K562 (cell line): Measurements from ENCODE around the gene S100P. TPM values are rescaled to one million over a fixed set of nuclear protein-coding genes. Genes with fewer than 3 reads are reported as not detected.

Experiments
- BCL6 ChIP-seq: fragments of 250-450 bp; sonication (Bioruptor Pico); IDR thresholded peaks from 2 replicates; pipeline ENCODE4 v1.4.0; 2020
- DNMT1 ChIP-seq: fragments of 450-650 bp; IDR thresholded peaks from 2 replicates; pipeline ENCODE4 v1.6.1; 2016; ENCODE audit warnings: antibody characterized with exemption, mild to moderate bottlenecking
- ERF ChIP-seq: fragments of 450-650 bp; formaldehyde crosslinking; IDR thresholded peaks from 2 replicates; pipeline ENCODE4 v1.4.0; 2020; ENCODE audit warnings: mild to moderate bottlenecking, mixed read lengths
- POLR2B ChIP-seq: fragments of 450-650 bp; IDR thresholded peaks from 2 replicates; pipeline ENCODE4 v1.6.1; 2018; ENCODE audit warnings: low read depth; ENCODE audit not compliant: partially characterized antibody
- SMAD3 ChIP-seq: fragments of 450-650 bp; formaldehyde crosslinking; conservative IDR thresholded peaks from 2 replicates; pipeline ENCODE4 v1.4.0; 2020; ENCODE audit warnings: mild to moderate bottlenecking
- STAG1 ChIP-seq: sonication (generic); formaldehyde crosslinking; IDR thresholded peaks from 2 replicates; pipeline ENCODE4 v1.5.0; 2020; ENCODE audit warnings: missing genetic modification reagents, borderline replicate concordance
- U2AF1 ChIP-seq: fragments of 200-400 bp; formaldehyde crosslinking; optimal IDR thresholded peaks from 2 replicates; pipeline ENCODE3; 2017; ENCODE audit warnings: mild to moderate bottlenecking, low read depth, low read length, moderate library complexity
- ZNF263 ChIP-seq: sonication (generic); formaldehyde crosslinking; IDR thresholded peaks from 2 replicates; pipeline ENCODE4 v1.8.0; 2022; ENCODE audit warnings: mild to moderate bottlenecking, missing genetic modification reagents, borderline replicate concordance
- ZNF76 ChIP-seq: fragments of 250-450 bp; sonication (Bioruptor Pico); IDR thresholded peaks from 2 replicates; pipeline ENCODE4 v1.4.0; 2020; ENCODE audit warnings: mild to moderate bottlenecking, moderate library complexity, borderline replicate concordance
- polyA plus RNA-seq, 8 experiments: library from polyadenylated mRNA; depleted of rRNA in 4 of 8; stranded (reverse) in 5 of 8; unstranded in 3 of 8; fragments of >200 nt; fragmentation: Nextera tagmentation in 2 of 8; fragmentation: Illumina TruSeq in 1 of 8; extraction: Ambion mirVana in 2 of 8; extraction: Trizol in 1 of 8; gene quantifications; 2 replicates each; pipeline versions ENCODE4 v1.2.1 to v1.2.3, GENCODE V29; 2011 to 2014; ENCODE audit warnings: inconsistent platforms in 1 of 8, missing spikeins in 1 of 8
- total RNA-seq, 7 experiments: library from RNA; depleted of rRNA in 6 of 7; stranded (reverse); fragments of >200 nt in 6 of 7; fragmentation: Illumina TruSeq in 2 of 7; extraction: Trizol in 2 of 7; gene quantifications; 2 replicates each; pipeline versions ENCODE4 v1.2.1 to v1.2.3, GENCODE V29; 2011 to 2021; ENCODE audit warnings: low replicate concordance in 1 of 7
- TF ChIP-seq, protein P1 (sequence below): fragments of 250-450 bp; sonication (Bioruptor Pico); IDR thresholded peaks from 2 replicates; pipeline ENCODE4 v1.9.0; 2021; ENCODE audit warnings: mild to moderate bottlenecking, inconsistent platforms
- TF ChIP-seq, protein P2 (sequence below): fragments of 200-600 bp; sonication (generic); IDR thresholded peaks from one replicate; pipeline ENCODE4 v1.6.1; 2012; ENCODE audit warnings: mild to moderate bottlenecking, low read depth, low read length, inconsistent platforms
- TF ChIP-seq, protein P3 (sequence below): fragments of 450-650 bp; IDR thresholded peaks from 2 replicates; pipeline ENCODE4 v1.6.1; 2018; ENCODE audit warnings: mild to moderate bottlenecking, low read depth; ENCODE audit not compliant: partially characterized antibody

The S100P gene
- total and polyA plus RNA-seq, 9 of the 15 experiments (the other 6 are each of a cell fraction or from before 2014, with no cell fraction given): 4.1 to 23.8 (median 7.5) TPM

DNA sequence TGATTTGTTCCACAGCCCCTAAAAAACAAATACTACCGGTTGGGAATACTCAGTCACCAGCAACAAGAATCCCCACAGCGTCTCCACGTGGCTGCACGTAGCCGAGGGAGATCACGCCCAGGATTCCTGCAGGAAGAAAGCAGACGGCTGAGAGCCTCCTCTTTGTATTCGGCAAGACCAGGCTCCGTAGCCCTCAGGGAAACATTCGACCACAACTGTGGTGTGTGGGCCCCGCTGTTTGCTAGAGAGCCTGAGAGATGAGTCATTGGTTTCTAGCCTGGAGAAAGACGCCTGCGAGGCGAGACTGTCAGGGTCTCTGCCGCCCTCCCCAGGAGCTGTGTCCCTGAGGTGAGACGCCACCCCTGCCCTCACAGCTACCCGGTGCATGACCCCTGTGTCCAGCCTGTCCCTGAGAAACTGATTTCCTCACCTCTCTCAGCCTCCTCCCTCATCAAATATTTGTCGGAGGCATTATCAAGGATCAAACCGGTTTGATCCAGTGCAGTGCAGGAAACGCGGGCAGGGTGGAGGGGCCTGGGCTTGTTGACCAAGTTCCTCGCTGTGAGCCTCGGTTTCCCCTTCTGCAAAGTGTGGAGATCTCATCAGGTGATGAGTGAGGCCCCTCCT, 4.7 kb upstream of the S100P start (continued):
- no peak for TF ChIP-seq STAG1 (CRISPR knock-in tag)
- TF ChIP-seq BCL6 (CRISPR knock-in tag): no peak
- no peak for TF ChIP-seq ZNF76 (CRISPR knock-in tag)
- TF ChIP-seq ERF (CRISPR knock-in tag): no peak
- TF ChIP-seq, protein P1, sequence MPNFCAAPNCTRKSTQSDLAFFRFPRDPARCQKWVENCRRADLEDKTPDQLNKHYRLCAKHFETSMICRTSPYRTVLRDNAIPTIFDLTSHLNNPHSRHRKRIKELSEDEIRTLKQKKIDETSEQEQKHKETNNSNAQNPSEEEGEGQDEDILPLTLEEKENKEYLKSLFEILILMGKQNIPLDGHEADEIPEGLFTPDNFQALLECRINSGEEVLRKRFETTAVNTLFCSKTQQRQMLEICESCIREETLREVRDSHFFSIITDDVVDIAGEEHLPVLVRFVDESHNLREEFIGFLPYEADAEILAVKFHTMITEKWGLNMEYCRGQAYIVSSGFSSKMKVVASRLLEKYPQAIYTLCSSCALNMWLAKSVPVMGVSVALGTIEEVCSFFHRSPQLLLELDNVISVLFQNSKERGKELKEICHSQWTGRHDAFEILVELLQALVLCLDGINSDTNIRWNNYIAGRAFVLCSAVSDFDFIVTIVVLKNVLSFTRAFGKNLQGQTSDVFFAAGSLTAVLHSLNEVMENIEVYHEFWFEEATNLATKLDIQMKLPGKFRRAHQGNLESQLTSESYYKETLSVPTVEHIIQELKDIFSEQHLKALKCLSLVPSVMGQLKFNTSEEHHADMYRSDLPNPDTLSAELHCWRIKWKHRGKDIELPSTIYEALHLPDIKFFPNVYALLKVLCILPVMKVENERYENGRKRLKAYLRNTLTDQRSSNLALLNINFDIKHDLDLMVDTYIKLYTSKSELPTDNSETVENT (CRISPR knock-in tag): no peak
- no peak for TF ChIP-seq POLR2B
- TF ChIP-seq SMAD3 (CRISPR knock-in tag): no peak
- no peak for TF ChIP-seq U2AF1
- no peak for TF ChIP-seq ZNF263 (CRISPR knock-in tag)
- TF ChIP-seq DNMT1: no peak
- TF ChIP-seq, protein P2, sequence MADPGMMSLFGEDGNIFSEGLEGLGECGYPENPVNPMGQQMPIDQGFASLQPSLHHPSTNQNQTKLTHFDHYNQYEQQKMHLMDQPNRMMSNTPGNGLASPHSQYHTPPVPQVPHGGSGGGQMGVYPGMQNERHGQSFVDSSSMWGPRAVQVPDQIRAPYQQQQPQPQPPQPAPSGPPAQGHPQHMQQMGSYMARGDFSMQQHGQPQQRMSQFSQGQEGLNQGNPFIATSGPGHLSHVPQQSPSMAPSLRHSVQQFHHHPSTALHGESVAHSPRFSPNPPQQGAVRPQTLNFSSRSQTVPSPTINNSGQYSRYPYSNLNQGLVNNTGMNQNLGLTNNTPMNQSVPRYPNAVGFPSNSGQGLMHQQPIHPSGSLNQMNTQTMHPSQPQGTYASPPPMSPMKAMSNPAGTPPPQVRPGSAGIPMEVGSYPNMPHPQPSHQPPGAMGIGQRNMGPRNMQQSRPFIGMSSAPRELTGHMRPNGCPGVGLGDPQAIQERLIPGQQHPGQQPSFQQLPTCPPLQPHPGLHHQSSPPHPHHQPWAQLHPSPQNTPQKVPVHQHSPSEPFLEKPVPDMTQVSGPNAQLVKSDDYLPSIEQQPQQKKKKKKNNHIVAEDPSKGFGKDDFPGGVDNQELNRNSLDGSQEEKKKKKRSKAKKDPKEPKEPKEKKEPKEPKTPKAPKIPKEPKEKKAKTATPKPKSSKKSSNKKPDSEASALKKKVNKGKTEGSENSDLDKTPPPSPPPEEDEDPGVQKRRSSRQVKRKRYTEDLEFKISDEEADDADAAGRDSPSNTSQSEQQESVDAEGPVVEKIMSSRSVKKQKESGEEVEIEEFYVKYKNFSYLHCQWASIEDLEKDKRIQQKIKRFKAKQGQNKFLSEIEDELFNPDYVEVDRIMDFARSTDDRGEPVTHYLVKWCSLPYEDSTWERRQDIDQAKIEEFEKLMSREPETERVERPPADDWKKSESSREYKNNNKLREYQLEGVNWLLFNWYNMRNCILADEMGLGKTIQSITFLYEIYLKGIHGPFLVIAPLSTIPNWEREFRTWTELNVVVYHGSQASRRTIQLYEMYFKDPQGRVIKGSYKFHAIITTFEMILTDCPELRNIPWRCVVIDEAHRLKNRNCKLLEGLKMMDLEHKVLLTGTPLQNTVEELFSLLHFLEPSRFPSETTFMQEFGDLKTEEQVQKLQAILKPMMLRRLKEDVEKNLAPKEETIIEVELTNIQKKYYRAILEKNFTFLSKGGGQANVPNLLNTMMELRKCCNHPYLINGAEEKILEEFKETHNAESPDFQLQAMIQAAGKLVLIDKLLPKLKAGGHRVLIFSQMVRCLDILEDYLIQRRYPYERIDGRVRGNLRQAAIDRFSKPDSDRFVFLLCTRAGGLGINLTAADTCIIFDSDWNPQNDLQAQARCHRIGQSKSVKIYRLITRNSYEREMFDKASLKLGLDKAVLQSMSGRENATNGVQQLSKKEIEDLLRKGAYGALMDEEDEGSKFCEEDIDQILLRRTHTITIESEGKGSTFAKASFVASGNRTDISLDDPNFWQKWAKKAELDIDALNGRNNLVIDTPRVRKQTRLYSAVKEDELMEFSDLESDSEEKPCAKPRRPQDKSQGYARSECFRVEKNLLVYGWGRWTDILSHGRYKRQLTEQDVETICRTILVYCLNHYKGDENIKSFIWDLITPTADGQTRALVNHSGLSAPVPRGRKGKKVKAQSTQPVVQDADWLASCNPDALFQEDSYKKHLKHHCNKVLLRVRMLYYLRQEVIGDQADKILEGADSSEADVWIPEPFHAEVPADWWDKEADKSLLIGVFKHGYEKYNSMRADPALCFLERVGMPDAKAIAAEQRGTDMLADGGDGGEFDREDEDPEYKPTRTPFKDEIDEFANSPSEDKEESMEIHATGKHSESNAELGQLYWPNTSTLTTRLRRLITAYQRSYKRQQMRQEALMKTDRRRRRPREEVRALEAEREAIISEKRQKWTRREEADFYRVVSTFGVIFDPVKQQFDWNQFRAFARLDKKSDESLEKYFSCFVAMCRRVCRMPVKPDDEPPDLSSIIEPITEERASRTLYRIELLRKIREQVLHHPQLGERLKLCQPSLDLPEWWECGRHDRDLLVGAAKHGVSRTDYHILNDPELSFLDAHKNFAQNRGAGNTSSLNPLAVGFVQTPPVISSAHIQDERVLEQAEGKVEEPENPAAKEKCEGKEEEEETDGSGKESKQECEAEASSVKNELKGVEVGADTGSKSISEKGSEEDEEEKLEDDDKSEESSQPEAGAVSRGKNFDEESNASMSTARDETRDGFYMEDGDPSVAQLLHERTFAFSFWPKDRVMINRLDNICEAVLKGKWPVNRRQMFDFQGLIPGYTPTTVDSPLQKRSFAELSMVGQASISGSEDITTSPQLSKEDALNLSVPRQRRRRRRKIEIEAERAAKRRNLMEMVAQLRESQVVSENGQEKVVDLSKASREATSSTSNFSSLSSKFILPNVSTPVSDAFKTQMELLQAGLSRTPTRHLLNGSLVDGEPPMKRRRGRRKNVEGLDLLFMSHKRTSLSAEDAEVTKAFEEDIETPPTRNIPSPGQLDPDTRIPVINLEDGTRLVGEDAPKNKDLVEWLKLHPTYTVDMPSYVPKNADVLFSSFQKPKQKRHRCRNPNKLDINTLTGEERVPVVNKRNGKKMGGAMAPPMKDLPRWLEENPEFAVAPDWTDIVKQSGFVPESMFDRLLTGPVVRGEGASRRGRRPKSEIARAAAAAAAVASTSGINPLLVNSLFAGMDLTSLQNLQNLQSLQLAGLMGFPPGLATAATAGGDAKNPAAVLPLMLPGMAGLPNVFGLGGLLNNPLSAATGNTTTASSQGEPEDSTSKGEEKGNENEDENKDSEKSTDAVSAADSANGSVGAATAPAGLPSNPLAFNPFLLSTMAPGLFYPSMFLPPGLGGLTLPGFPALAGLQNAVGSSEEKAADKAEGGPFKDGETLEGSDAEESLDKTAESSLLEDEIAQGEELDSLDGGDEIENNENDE: no peak
- TF ChIP-seq, protein P3, sequence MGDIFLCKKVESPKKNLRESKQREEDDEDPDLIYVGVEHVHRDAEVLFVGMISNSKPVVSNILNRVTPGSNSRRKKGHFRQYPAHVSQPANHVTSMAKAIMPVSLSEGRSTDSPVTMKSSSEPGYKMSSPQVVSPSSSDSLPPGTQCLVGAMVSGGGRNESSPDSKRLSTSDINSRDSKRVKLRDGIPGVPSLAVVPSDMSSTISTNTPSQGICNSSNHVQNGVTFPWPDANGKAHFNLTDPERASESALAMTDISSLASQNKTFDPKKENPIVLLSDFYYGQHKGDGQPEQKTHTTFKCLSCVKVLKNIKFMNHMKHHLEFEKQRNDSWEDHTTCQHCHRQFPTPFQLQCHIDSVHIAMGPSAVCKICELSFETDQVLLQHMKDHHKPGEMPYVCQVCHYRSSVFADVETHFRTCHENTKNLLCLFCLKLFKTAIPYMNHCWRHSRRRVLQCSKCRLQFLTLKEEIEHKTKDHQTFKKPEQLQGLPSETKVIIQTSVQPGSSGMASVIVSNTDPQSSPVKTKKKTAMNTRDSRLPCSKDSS: no peak
